HG02852 (cell line): ENCODE measurements around the gene LUC7L2.
A peak's percentile ranks its signal among the peaks of the same experiment; 100 is the strongest.
"Not testable (repeated sequence)": the region's sequence is repeated elsewhere in the genome, so short reads cannot be mapped to it uniquely, and the experiment has no call there.

Experiments used
- ATAC-seq: cut with Tn5 transposase; IDR thresholded peaks from one replicate; pipeline ENCODE4 v1.9.1; 2021; ENCODE audit warnings: mild to moderate bottlenecking, moderate library complexity; ENCODE audit not compliant: unreplicated experiment

Gene LUC7L2

GRCh38 chr7:139359366-139360209 is at the start of gene LUC7L2:
Gene LUC7L2, plus strand, starts transcription at chr7:139359894. Its CDS starts 368 bp downstream, at chr7:139360262.
- peak; percentile 65 for ATAC-seq

- no peak for ATAC-seq
Observed at GRCh38 chr7:139317939-139318505, 41.7 kb upstream of the LUC7L2 start.

GRCh38 chr7:139321071-139321745 is 38.5 kb upstream of the LUC7L2 start:
- no peak for ATAC-seq

- not testable (repeated sequence) for ATAC-seq
Observed at GRCh38 chr7:139324709-139325108, 35.0 kb upstream of the LUC7L2 start.

- ATAC-seq, result no peak
Observed at GRCh38 chr7:139328375-139328774, 31.3 kb upstream of the LUC7L2 start.

- ATAC-seq, result no peak
Observed at GRCh38 chr7:139329119-139329518, 30.6 kb upstream of the LUC7L2 start.

GRCh38 chr7:139330333-139331030 is 29.2 kb upstream of the LUC7L2 start:
- ATAC-seq, result no peak

GRCh38 chr7:139332697-139333359 is 26.9 kb upstream of the LUC7L2 start:
- no peak for ATAC-seq

- ATAC-seq, result not testable (repeated sequence)
Observed at GRCh38 chr7:139333443-139333842, 26.3 kb upstream of the LUC7L2 start.

GRCh38 chr7:139334399-139335150 is 25.1 kb upstream of the LUC7L2 start:
- no peak for ATAC-seq

GRCh38 chr7:139339025-139339424 is 20.7 kb upstream of the LUC7L2 start:
- no peak for ATAC-seq

- ATAC-seq, result no peak
Observed at GRCh38 chr7:139339698-139340036, 20.0 kb upstream of the LUC7L2 start.

- peak; percentile 78 for ATAC-seq
Observed at GRCh38 chr7:139340037-139340807, 19.5 kb upstream of the LUC7L2 start.

- peak; percentile 8 for ATAC-seq
Observed at GRCh38 chr7:139340808-139341057, 19.0 kb upstream of the LUC7L2 start.

- ATAC-seq, result peak; percentile 59
Observed at GRCh38 chr7:139341058-139341775, 18.5 kb upstream of the LUC7L2 start, which contains the start of gene FMC1. Gene FMC1, plus strand, starts transcription at chr7:139341337. Its CDS starts 48 bp downstream, at chr7:139341385.

GRCh38 chr7:139341776-139342226 is 17.9 kb upstream of the LUC7L2 start:
- no peak for ATAC-seq

GRCh38 chr7:139345042-139345441 is 14.7 kb upstream of the LUC7L2 start:
- no peak for ATAC-seq

GRCh38 chr7:139351027-139351426 is 8.7 kb upstream of the LUC7L2 start:
- ATAC-seq, result no peak

- no peak for ATAC-seq
Observed at GRCh38 chr7:139354729-139355128, 5.0 kb upstream of the LUC7L2 start.
